ACHN (cell line): ENCODE measurements around the gene SELENOO.

Experiments used
- DNase-seq: peaks from one replicate; pipeline ENCODE4 v3.0.0-alpha.2; 2015
- in situ Hi-C: cut with HindIII; loops from 2 replicates; pipeline ENCODE4 v1.10.0; 2017; ENCODE audit warnings: low sequenced_read_pairs, low pct_ligation_motif_present, low pct_unique_long_range_greater_than_20kb

SELENOO gene

DNA sequence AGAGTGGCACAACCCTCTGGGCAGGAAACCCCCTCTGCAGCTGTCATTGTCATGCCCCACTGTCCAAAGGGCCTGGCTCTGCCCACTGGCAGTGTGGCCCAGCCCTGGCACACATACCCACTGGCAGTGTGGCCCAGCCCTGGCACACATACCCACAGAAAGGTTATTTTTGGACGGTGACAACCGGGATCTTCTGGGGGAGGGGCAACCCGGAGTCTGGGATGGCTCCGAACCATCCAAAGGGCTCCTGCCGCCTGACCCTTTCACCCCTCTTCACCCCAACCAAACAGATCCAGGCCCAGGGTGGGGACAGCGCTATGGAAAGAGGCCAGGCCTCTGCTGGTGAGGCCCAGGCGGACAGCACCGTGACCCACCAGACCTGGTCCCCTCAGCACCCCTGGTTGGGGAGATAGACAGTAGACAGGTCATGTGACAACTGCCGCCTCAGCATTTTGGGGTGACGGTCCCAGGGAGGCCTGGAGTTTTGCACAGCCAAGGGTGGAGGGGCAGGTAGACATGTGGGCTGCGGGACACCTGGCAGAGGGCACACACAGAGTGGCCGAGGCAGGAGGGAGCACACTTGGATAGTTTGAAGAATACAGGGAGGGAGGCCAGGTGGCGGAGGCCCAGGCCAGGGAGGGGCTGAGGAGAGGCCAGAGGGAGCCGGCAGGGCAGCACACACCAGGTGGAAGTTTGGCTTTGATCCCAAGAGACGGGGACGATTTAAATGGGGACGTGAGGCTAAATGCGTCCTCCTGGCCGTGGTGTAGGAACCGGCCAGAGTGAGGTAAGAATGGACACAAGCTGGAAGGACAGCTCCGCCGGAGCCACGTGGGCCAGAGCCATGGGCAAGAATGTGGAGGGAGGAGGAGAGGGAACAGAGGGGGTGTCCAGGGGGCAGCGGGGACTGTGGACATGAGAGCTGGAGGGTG is 57.8 kb downstream of the SELENOO start:
- in situ Hi-C loops, result no loop called here
- no peak for DNase-seq

DNA sequence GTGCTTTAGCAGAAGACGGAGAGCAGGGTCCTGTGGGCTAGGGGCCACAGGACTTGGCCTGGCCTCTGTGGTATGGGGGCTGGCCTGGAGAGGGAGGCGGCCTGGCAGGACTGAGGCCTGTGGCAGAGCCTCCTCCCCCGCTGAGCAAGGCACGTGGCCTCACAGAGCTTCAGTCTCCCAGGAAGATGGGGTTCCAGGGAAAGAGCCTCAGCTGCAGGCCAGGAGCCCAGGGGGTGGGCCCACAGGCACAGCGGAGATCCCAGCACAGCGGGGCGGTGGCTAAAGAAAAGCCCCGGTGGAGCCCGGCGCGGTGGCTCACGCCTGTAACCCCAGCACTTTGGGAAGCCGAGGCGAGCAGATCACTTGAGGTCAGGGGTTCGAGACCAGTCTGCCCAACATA is 58.5 kb downstream of the SELENOO start:
- no peak for DNase-seq
- in situ Hi-C loops, result no loop called here

- in situ Hi-C loops, result no loop called here
- no peak for DNase-seq
These were observed 59.6 kb downstream of the SELENOO start for GRCh38 chr22:50260434-50260800.

DNA sequence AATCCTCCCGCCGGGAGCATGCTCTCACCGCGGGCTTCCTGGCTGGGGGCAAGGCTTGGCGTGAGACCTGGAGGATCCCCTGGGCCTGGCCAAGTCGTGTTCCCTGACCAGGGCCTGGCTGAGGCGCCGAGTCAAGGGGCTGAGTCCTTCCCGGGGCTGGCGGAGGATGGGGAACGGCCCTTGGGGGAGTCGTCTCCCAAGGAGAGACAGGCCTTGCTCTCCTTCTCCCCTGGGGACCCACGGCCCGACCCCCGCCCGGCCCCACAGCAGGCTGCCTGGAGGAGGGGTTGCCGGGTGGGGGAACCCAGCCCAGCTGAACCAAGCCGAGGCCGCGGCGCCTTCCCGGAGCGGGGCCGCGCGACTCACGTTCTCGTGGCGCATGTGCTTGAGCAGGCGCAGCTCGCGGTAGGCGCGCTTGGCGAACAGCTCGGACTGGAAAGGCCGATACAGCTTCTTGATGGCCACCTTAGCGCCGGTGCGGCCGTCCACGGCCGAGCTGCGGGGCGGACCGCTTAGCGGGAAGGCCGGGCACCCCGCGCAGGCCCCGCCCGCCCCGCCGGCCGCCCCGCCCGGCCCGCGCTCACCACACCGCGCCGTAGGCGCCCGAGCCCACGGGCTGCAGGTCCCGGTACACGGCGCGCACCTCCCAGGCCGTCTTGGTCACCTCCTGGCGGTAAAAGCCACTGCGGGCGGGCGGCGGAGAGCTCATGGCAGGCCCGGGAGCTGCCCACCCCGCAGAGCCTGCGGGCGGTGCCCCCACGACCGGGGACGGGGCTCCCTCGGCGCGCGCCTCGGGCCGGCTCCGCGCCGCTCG is 60.2 kb downstream of the SELENOO start:
- peak; percentile 59 for DNase-seq
- in situ Hi-C loops, result no loop called here

DNA sequence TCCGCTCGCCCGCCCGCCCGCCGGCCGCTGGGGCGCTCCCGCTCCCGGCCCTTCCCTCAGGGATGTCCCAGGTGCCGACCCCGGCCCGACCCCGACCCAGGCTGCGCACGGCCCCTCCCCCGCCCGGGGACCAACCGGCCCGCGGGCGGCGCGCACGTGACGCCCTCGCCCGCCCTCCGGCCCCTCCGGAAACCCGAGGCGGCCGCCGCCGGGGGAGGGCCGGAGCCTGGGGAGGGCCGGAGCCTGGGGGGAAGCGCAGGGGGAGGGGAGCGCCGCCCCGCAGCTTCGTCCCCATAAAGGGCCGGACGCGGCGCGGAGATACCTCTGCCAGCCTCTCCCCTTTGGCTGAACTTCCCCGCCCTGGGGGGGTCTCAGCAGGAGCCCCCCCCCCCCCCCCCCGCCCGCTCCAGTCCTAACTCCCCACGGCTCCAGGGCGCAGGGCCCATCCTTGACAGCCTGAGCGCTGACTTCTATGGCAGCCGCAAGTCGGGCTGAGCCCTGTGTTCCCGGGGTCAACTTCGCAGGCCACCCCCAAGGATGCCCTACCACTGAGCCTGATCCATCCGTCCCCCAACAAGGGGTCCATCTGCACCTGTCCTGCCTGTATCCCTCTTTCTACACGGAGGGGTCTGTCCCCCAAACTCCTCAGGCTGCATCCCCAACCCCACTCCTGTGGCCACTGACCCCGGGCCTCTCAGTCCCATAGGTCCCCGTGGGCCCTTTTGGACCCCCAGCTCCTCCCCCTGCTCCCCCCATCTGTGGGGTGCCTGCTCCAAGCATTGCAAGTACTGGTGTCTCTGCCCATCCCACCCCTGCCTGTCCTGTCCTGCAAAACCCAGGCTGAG is 61.0 kb downstream of the SELENOO start, which contains the start of gene MAPK12:
Gene MAPK12 (minus strand): TSS at position 69 of the 845 bp plus-strand sequence. CDS start 174 bp downstream, outside the sequence.
- peak; percentile 43 for DNase-seq
- in situ Hi-C loops, result no loop called here

DNA sequence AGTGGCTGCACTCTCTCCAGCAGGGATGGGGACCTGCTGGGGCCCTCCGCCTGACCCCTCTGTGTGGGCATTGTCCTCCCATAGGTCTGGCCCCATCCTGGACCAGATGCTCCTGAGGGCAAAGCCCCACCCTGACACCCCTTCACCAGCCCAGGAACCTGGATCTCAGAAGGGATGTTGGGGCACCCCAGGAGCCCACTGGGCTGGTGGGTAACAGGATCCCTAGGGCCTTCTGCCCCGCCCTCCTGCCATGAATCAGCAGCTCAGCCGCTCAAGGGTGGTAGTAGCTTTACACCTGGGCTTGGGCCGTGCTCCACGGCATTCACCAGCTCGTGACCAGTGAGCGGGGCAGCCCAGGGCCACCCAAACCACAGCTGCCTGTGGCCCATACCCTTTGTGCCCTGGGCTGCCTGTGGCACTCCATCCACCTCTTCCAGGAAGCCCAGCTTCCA is 61.7 kb downstream of the SELENOO start:
- in situ Hi-C loops, result no loop called here
- peak; percentile 40 for DNase-seq

GRCh38 chr22:50262973-50263617 is 62.3 kb downstream of the SELENOO start:
- DNase-seq, result no peak
- in situ Hi-C loops, result no loop called here

DNA sequence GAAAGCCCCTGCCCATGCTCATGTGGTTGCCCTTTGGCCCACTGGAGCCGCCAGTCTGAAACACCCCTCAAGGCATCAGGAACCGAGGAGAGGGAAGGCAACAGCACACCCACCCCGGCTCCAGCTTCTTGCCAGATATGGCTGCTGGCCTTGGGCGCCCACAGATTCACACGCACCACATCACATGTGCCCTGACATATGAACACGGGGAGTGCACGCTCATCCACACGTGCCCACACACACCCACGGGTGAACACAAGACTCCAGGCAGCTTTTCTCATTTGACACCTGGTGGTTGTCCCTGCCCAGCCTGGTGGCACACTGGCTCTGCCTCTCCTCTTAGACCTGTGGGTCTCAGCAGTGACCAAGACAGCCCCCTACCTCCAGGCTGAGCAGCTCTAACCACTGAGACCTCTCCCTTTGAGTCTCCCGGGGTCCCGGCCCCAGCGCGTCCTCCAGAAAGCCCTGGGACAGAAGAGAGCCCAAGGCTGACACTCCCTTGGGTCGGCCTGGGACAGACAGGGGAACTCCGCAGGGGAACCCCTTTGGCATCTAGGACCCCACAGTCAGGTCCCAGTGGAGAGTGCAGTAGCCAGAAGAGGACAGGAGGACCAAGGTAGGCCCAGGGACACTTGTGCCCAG is 63.4 kb downstream of the SELENOO start:
- in situ Hi-C loops, result no loop called here
- DNase-seq, result no peak

DNA sequence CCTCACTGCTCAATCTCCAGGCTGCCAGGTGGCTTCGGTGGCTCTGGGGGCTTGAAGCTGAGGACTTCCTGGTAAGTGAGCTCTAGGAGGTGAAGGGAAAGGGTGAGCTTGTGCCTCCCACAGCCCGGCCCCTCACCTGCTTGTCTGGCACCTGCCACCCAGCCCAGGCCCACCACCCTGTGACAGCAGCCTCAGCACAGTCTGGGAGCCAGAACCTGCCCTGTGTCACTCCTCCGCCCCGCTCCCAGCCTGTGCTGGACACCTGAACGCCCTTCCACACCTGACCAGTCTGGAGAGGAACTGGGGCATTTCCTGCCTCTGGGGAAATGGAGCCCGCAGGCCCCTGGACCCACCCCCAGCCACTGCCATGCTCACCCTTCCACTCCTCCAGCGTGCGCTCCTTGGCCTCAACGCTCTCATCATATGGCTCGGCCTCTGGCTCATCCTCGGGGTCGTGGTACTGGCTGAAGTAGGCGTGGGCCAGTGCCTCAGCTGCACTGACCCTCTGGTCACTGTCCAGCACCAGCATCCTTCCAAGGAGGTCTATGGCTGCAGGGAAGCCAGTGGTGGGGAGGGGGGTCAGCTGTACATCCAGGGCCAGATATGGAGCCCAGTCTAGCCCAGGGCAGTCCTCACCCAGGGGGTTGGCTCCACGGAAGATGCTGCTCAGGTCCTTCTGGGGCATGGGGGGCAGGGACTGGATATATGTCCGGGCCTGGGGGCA is 64.3 kb downstream of the SELENOO start:
- in situ Hi-C loops, result no loop called here
- DNase-seq, result no peak

- in situ Hi-C loops, result no loop called here
- no peak for DNase-seq
These were observed 66.2 kb downstream of the SELENOO start for GRCh38 chr22:50266994-50267393.
